K562 (cell line): ENCODE results near the gene SLC27A2. TPM values are rescaled to one million over a fixed set of nuclear protein-coding genes. Genes with fewer than 3 reads are reported as not detected.

Source experiments
- ATAC-seq: fragments of 200-7000 bp; cut with Tn5 transposase; 3 replicates; pipeline ENCODE4 v1.9.1; 2020; ENCODE audit warnings: moderate library complexity
- BruUV-seq: library from RNA; stranded (reverse); fragments of 400-500 nt; replicated peaks from 2 replicates; lab custom pipeline; 2021; lab: Mats Ljungman, UMichigan
- CTCF ChIA-PET: fragments of 300-600 bp; formaldehyde crosslinking; extraction: SDS; loops from one replicate; lab custom pipeline; 2021; ENCODE audit warnings: low intra/inter-chr PET ratio; lab: Yijun Ruan, JAX
- POLR2A ChIA-PET: fragments of 300-600, 350-650 bp; sonication (Branson Sonifier 250); formaldehyde crosslinking; extraction: SDS; loops from one replicate; lab custom pipeline; 2021; ENCODE audit warnings: antibody characterized with exemption, inconsistent platforms; lab: Yijun Ruan, JAX
- DNase-seq, 4 experiments: peaks; one replicate each; pipeline versions ENCODE4 v3.0.0 to v3.0.0-alpha.2; 2011 to 2018; ENCODE audit warnings: low spot score in 3 of 4, mixed read lengths in 3 of 4; ENCODE audit errors: extremely low read depth in 1 of 4
- FAIRE-seq: peaks from 2 replicates; lab custom pipeline; 2011; peaks lifted over from hg19 to GRCh38; lab: Jason Lieb, UNC
- H2AFZ ChIP-seq: 2 replicates; pipeline ENCODE4 v1.6.0; 2011; ENCODE audit warnings: low read depth, low read length, control low read depth, inconsistent platforms
- H3K27ac ChIP-seq: fragments of 200-600 bp; 3 replicates; pipeline ENCODE4 v1.8.0; 2011; ENCODE audit warnings: low read depth, mild to moderate bottlenecking, control low read depth, inconsistent platforms, low read length, moderate library complexity, mixed read lengths; ENCODE audit errors: extremely low read depth
- H3K27me3 ChIP-seq, 2 experiments: fragments of 300-600 bp in 1 of 2; 2 replicates in 1 of 2; 3 replicates in 1 of 2; pipeline versions ENCODE4 v1.6.0 to v1.8.0; 2011; ENCODE audit warnings: inconsistent platforms in 2 of 2, low read length in 2 of 2, mild to moderate bottlenecking in 1 of 2, mixed read lengths in 1 of 2, moderate library complexity in 1 of 2; ENCODE audit not compliant: control insufficient read depth in 2 of 2, insufficient read depth in 2 of 2
- H3K36me3 ChIP-seq: fragments of 300-600 bp; 3 replicates; pipeline ENCODE4 v1.8.0; 2011; ENCODE audit warnings: mild to moderate bottlenecking, low read length, inconsistent platforms; ENCODE audit not compliant: control insufficient read depth, insufficient read depth
- H3K4me1 ChIP-seq, 2 experiments: fragments of 200-600 bp in 1 of 2; replicated peaks in 1 of 2; 2 replicates in 1 of 2; 3 replicates in 1 of 2; pipeline versions ENCODE4 v1.5.1 to v1.8.0; 2011; ENCODE audit warnings: inconsistent platforms in 2 of 2, low read length in 2 of 2, mild to moderate bottlenecking in 1 of 2, mixed read lengths in 1 of 2, moderate library complexity in 1 of 2; ENCODE audit not compliant: control insufficient read depth in 2 of 2, insufficient read depth in 2 of 2
- H3K4me2 ChIP-seq: 2 replicates; pipeline ENCODE4 v1.6.1; 2011; ENCODE audit warnings: low read length, control low read depth, inconsistent platforms, mixed read lengths; ENCODE audit not compliant: insufficient read depth
- H3K4me3 ChIP-seq: fragments of 200-600 bp; sonication (generic), shearing (Covaris generic); 2 replicates; pipeline ENCODE4 v1.5.1; 2016; ENCODE audit warnings: control low read depth, inconsistent platforms
- H3K79me2 ChIP-seq: fragments of 200-600 bp; 3 replicates; pipeline ENCODE4 v1.8.0; 2011; ENCODE audit warnings: low read length, inconsistent platforms; ENCODE audit not compliant: control insufficient read depth, insufficient read depth
- H3K9ac ChIP-seq, 2 experiments: 2 replicates each; pipeline versions ENCODE4 v1.6.0 to v1.6.1; 2011; ENCODE audit warnings: low read depth in 2 of 2, low read length in 2 of 2, control low read depth in 1 of 2, inconsistent platforms in 1 of 2, mild to moderate bottlenecking in 1 of 2, mixed read lengths in 1 of 2; ENCODE audit not compliant: insufficient read depth in 1 of 2
- H3K9me1 ChIP-seq: one replicate; pipeline ENCODE4 v1.6.0; 2011; ENCODE audit warnings: inconsistent platforms, mild to moderate bottlenecking, low read length, moderate library complexity; ENCODE audit not compliant: control insufficient read depth, insufficient read depth
- H3K9me3 ChIP-seq: replicated peaks from 2 replicates; pipeline ENCODE4 v1.5.1; 2011; ENCODE audit warnings: low read depth, low read length, inconsistent platforms; ENCODE audit not compliant: control insufficient read depth, insufficient read depth
- H4K20me1 ChIP-seq: replicated peaks from 2 replicates; pipeline ENCODE4 v1.6.1; 2011; ENCODE audit warnings: low read length, inconsistent platforms, mixed read lengths; ENCODE audit not compliant: control insufficient read depth, insufficient read depth
- ARID1B ChIP-seq: fragments of 450-650 bp; IDR thresholded peaks from 2 replicates; pipeline ENCODE4 v1.6.1; 2016; ENCODE audit warnings: antibody characterized with exemption, mild to moderate bottlenecking, inconsistent platforms
- HEY1 ChIP-seq: fragments of 250-450 bp; sonication (Bioruptor Pico); IDR thresholded peaks from 2 replicates; pipeline ENCODE4 v1.5.0; 2020; ENCODE audit warnings: mild to moderate bottlenecking, moderate library complexity, borderline replicate concordance
- KLF1 ChIP-seq: fragments of 450-650 bp; IDR thresholded peaks from 2 replicates; pipeline ENCODE4 v1.6.1; 2016; ENCODE audit warnings: missing genetic modification characterization, missing compliant biosample characterization
- MAFF ChIP-seq: IDR thresholded peaks from 2 replicates; pipeline ENCODE4 v1.6.1; 2012; ENCODE audit warnings: low read length, improper control_type of control experiment
- MEIS2 ChIP-seq: fragments of 450-650 bp; IDR thresholded peaks from 2 replicates; pipeline ENCODE4 v1.6.1; 2014; ENCODE audit warnings: mild to moderate bottlenecking; ENCODE audit not compliant: partially characterized antibody
- NCOR1 ChIP-seq: fragments of 450-650 bp; IDR thresholded peaks from 2 replicates; pipeline ENCODE4 v1.6.1; 2016; ENCODE audit warnings: mild to moderate bottlenecking, moderate library complexity
- SMARCC2 ChIP-seq: fragments of 450-650 bp; IDR thresholded peaks from 2 replicates; pipeline ENCODE4 v1.6.1; 2017; ENCODE audit warnings: antibody characterized with exemption, moderate library complexity, mild to moderate bottlenecking, low read depth
- TRIM28 ChIP-seq: fragments of 450-650 bp; IDR thresholded peaks from 2 replicates; pipeline ENCODE4 v1.6.1; 2017
- YY1 ChIP-seq, 3 experiments: IDR thresholded peaks; 2 replicates each; pipeline ENCODE4 v1.6.1; 2011; ENCODE audit warnings: low read length in 2 of 3, mild to moderate bottlenecking in 2 of 3, moderate library complexity in 2 of 3, borderline replicate concordance in 1 of 3, control low read depth in 1 of 3, low read depth in 1 of 3; ENCODE audit not compliant: insufficient read depth in 3 of 3, insufficient replicate concordance in 2 of 3, control insufficient read depth in 1 of 3, insufficient read length in 1 of 3; ENCODE audit errors: extremely low read depth in 1 of 3
- ZNF766 ChIP-seq: fragments of 200-800 bp; sonication (Bioruptor generic); conservative IDR thresholded peaks from 2 replicates; pipeline ENCODE4 v1.6.1; 2016; ENCODE audit warnings: missing genetic modification characterization, missing compliant biosample characterization
- ZNF780A ChIP-seq: fragments of 250-450 bp; sonication (Bioruptor Pico); IDR thresholded peaks from 2 replicates; pipeline ENCODE4 v1.5.0; 2021; ENCODE audit warnings: mild to moderate bottlenecking
- WGBS: fragments of 100-300 bp; shearing (Covaris generic); methylation state at CpG from one replicate; pipeline ENCODE4 v1.1.6; 2016; ENCODE audit warnings: low coverage, mixed read lengths; ENCODE audit not compliant: insufficient coverage; ENCODE audit errors: missing lambda C conversion rate; 5-methylcytosine and 5-hydroxymethylcytosine counted together
- in situ Hi-C: fragments of 300-500 bp; cut with MboI; formaldehyde crosslinking; loops from 4 replicates; pipeline ENCODE4 v1.15.0; 2018; ENCODE audit warnings: inconsistent platforms, mixed read lengths
- intact Hi-C: fragments of 100-400 bp; cut with micrococcal nuclease; formaldehyde crosslinking; loops from 2 replicates; pipeline ENCODE4 v1.14.2; 2022
- polyA plus RNA-seq, 8 experiments: library from polyadenylated mRNA; depleted of rRNA in 4 of 8; stranded (reverse) in 5 of 8; unstranded in 3 of 8; fragments of >200 nt; fragmentation: Nextera tagmentation in 2 of 8; fragmentation: Illumina TruSeq in 1 of 8; extraction: Ambion mirVana in 2 of 8; extraction: Trizol in 1 of 8; gene quantifications; 2 replicates each; pipeline versions ENCODE4 v1.2.1 to v1.2.3, GENCODE V29; 2011 to 2014; ENCODE audit warnings: inconsistent platforms in 1 of 8, missing spikeins in 1 of 8
- total RNA-seq, 7 experiments: library from RNA; depleted of rRNA in 6 of 7; stranded (reverse); fragments of >200 nt in 6 of 7; fragmentation: Illumina TruSeq in 2 of 7; extraction: Trizol in 2 of 7; gene quantifications; 2 replicates each; pipeline versions ENCODE4 v1.2.1 to v1.2.3, GENCODE V29; 2011 to 2021; ENCODE audit warnings: low replicate concordance in 1 of 7
- TF ChIP-seq, protein P1 (sequence below), 2 experiments: fragments of 450-650 bp; formaldehyde crosslinking in 1 of 2; IDR thresholded peaks; 2 replicates each; pipeline versions ENCODE4 v1.4.0 to v1.6.1; 2014 to 2020; ENCODE audit warnings: mild to moderate bottlenecking in 2 of 2, borderline replicate concordance in 1 of 2, low read depth in 1 of 2

SLC27A2 gene
- total and polyA plus RNA-seq, 9 of the 15 experiments (the other 6 are each of a cell fraction or from before 2014, with no cell fraction given): 4.9 to 38.0 (median 22.7) TPM

GRCh38 chr15:50256188-50257041 is 74.4 kb downstream of the SLC27A2 start:
- in situ Hi-C loops (no loop called here), intact Hi-C loops (no loop called here)
- no peaks in the 10 kb centered on the region for H3K79me2 ChIP-seq
- no peak overlapping the region for H3K27ac ChIP-seq
- H3K27me3 ChIP-seq: no peaks in the 10 kb centered on the region
- no peaks in the 10 kb centered on the region for H4K20me1 ChIP-seq
- BruUV-seq: no TSS peak
- peak in 1 of 4 experiments; percentile 37 for DNase-seq
- peak; percentile 6 for FAIRE-seq
- H3K9ac ChIP-seq: no peak overlapping the region
- 29% methylated on average over 5 of the region's 5 CpGs for WGBS
- CTCF ChIA-PET: no interaction called here
- POLR2A ChIA-PET: interaction anchor here (0.6 kb wide), 1 partner anchor 68 kb away, joined by 4 read pairs; no protein-coding TSS in a partner anchor
- peaks cover 33 to 46% of the 10 kb centered on the region in 2 experiments for H3K4me1 ChIP-seq
- no peaks in the 10 kb centered on the region for H3K9me1 ChIP-seq
- no peak overlapping the region for H3K4me3 ChIP-seq
- H2AFZ ChIP-seq: no peak overlapping the region
- no peaks in the 10 kb centered on the region for H3K36me3 ChIP-seq
- H3K9me3 ChIP-seq: no peaks in the 10 kb centered on the region
- ATAC-seq: no peak
- no peak overlapping the region for H3K4me2 ChIP-seq
- TF ChIP-seq ZNF766 (CRISPR knock-in tag): peak; percentile 33; the same call in 1 of the 2 replicates
- TF ChIP-seq, protein P1, sequence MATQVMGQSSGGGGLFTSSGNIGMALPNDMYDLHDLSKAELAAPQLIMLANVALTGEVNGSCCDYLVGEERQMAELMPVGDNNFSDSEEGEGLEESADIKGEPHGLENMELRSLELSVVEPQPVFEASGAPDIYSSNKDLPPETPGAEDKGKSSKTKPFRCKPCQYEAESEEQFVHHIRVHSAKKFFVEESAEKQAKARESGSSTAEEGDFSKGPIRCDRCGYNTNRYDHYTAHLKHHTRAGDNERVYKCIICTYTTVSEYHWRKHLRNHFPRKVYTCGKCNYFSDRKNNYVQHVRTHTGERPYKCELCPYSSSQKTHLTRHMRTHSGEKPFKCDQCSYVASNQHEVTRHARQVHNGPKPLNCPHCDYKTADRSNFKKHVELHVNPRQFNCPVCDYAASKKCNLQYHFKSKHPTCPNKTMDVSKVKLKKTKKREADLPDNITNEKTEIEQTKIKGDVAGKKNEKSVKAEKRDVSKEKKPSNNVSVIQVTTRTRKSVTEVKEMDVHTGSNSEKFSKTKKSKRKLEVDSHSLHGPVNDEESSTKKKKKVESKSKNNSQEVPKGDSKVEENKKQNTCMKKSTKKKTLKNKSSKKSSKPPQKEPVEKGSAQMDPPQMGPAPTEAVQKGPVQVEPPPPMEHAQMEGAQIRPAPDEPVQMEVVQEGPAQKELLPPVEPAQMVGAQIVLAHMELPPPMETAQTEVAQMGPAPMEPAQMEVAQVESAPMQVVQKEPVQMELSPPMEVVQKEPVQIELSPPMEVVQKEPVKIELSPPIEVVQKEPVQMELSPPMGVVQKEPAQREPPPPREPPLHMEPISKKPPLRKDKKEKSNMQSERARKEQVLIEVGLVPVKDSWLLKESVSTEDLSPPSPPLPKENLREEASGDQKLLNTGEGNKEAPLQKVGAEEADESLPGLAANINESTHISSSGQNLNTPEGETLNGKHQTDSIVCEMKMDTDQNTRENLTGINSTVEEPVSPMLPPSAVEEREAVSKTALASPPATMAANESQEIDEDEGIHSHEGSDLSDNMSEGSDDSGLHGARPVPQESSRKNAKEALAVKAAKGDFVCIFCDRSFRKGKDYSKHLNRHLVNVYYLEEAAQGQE (IDR thresholded peaks at IDR 0.05; ENCODE audit: borderline replicate concordance): no peak
- TF ChIP-seq, protein P1 (CRISPR knock-in tag; IDR thresholded peaks at IDR 0.05; ENCODE audit: low read depth): no peak
- TF ChIP-seq SMARCC2: 0 out of 2 replicates have a peak, but pooled peaks have one; percentile 38
- no peak for TF ChIP-seq TRIM28
- TF ChIP-seq MEIS2: peak; percentile 13
- TF ChIP-seq NCOR1: peak; percentile 10; the same call in 1 of the 2 replicates
- TF ChIP-seq ZNF780A (CRISPR knock-in tag): no peak
- TF ChIP-seq HEY1 (CRISPR knock-in tag): no peak
- TF ChIP-seq YY1 (IDR thresholded peaks at IDR 0.05; ENCODE audit: borderline replicate concordance in 1 of 3, control insufficient read depth in 1 of 3, extremely low read depth in 1 of 3, insufficient read depth in 3 of 3, insufficient read length in 1 of 3, insufficient replicate concordance in 2 of 3, low read depth in 1 of 3, low read length in 2 of 3): no peak
- no peak for TF ChIP-seq KLF1
- peak; percentile 60 for TF ChIP-seq MAFF
- 0 out of 2 replicates have a peak, but pooled peaks have one; percentile 24 for TF ChIP-seq ARID1B
